ENCODE results near the gene PLCD1. TPM values are rescaled to one million over a fixed set of nuclear protein-coding genes. Genes with fewer than 3 reads are reported as not detected.

The PLCD1 gene
- total and polyA plus RNA-seq, 2 of the 13 experiments (the other 11 are each of a cell fraction or from before 2014, with no cell fraction given), result 10.1 to 12.4 TPM

GRCh38 chr3:37995652-37996641 lies 33.5 kb downstream of the PLCD1 start (continued):
- peak; percentile 62 for TF ChIP-seq NR2F2 (IDR thresholded peaks at IDR 0.05; ENCODE audit: borderline replicate concordance, low read depth)
- no peak for TF ChIP-seq ARHGAP35 (CRISPR knock-in tag; IDR thresholded peaks at IDR 0.05; ENCODE audit: borderline replicate concordance)
- TF ChIP-seq ZNF367 (CRISPR knock-in tag; IDR thresholded peaks at IDR 0.05; ENCODE audit: borderline replicate concordance), result no peak
- TF ChIP-seq, protein P1, sequence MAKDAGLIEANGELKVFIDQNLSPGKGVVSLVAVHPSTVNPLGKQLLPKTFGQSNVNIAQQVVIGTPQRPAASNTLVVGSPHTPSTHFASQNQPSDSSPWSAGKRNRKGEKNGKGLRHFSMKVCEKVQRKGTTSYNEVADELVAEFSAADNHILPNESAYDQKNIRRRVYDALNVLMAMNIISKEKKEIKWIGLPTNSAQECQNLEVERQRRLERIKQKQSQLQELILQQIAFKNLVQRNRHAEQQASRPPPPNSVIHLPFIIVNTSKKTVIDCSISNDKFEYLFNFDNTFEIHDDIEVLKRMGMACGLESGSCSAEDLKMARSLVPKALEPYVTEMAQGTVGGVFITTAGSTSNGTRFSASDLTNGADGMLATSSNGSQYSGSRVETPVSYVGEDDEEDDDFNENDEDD (CRISPR knock-in tag; IDR thresholded peaks at IDR 0.05; ENCODE audit: borderline replicate concordance), result peak; percentile 79; the same call in 1 of the 2 replicates
- TF ChIP-seq SNAI1 (CRISPR knock-in tag; IDR thresholded peaks at IDR 0.05; ENCODE audit: borderline replicate concordance), result no peak
- TF ChIP-seq RARA (CRISPR knock-in tag; IDR thresholded peaks at IDR 0.05), result peak; percentile 59; the same call in 1 of the 2 replicates
- no peak for TF ChIP-seq ZSCAN9 (CRISPR knock-in tag; IDR thresholded peaks at IDR 0.05; ENCODE audit: borderline replicate concordance)
- TF ChIP-seq ESRRA (CRISPR knock-in tag; IDR thresholded peaks at IDR 0.05; ENCODE audit: low read depth), result no peak
- no peak for TF ChIP-seq ZNF264 (CRISPR knock-in tag; IDR thresholded peaks at IDR 0.05)
- TF ChIP-seq ZBTB37 (CRISPR knock-in tag; IDR thresholded peaks at IDR 0.05), result no peak
- TF ChIP-seq, protein P2, sequence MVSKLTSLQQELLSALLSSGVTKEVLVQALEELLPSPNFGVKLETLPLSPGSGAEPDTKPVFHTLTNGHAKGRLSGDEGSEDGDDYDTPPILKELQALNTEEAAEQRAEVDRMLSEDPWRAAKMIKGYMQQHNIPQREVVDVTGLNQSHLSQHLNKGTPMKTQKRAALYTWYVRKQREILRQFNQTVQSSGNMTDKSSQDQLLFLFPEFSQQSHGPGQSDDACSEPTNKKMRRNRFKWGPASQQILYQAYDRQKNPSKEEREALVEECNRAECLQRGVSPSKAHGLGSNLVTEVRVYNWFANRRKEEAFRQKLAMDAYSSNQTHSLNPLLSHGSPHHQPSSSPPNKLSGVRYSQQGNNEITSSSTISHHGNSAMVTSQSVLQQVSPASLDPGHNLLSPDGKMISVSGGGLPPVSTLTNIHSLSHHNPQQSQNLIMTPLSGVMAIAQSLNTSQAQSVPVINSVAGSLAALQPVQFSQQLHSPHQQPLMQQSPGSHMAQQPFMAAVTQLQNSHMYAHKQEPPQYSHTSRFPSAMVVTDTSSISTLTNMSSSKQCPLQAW (CRISPR knock-in tag; IDR thresholded peaks at IDR 0.05), result no peak
- no peak for TF ChIP-seq ZNF18 (CRISPR knock-in tag; IDR thresholded peaks at IDR 0.05; ENCODE audit: insufficient replicate concordance)
- no peak for TF ChIP-seq ZNF431 (CRISPR knock-in tag; IDR thresholded peaks at IDR 0.05; ENCODE audit: borderline replicate concordance, low read depth)
- no peak for TF ChIP-seq FOXM1 (CRISPR knock-in tag; IDR thresholded peaks at IDR 0.05)
- no peak for TF ChIP-seq ZNF556 (CRISPR knock-in tag; IDR thresholded peaks at IDR 0.05; ENCODE audit: borderline replicate concordance)
- TF ChIP-seq MYC (CRISPR knock-in tag; IDR thresholded peaks at IDR 0.05; ENCODE audit: borderline replicate concordance), result peak; percentile 76
- no peak for TF ChIP-seq RAD21 (CRISPR knock-in tag; IDR thresholded peaks at IDR 0.05)
- TF ChIP-seq SKI (IDR thresholded peaks at IDR 0.05; ENCODE audit: partially characterized antibody), result no peak
- TF ChIP-seq, protein P3, sequence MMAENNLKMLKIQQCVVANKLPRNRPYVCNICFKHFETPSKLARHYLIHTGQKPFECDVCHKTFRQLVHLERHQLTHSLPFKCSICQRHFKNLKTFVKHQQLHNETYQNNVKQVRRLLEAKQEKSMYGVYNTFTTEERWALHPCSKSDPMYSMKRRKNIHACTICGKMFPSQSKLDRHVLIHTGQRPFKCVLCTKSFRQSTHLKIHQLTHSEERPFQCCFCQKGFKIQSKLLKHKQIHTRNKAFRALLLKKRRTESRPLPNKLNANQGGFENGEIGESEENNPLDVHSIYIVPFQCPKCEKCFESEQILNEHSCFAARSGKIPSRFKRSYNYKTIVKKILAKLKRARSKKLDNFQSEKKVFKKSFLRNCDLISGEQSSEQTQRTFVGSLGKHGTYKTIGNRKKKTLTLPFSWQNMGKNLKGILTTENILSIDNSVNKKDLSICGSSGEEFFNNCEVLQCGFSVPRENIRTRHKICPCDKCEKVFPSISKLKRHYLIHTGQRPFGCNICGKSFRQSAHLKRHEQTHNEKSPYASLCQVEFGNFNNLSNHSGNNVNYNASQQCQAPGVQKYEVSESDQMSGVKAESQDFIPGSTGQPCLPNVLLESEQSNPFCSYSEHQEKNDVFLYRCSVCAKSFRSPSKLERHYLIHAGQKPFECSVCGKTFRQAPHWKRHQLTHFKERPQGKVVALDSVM (CRISPR knock-in tag; IDR thresholded peaks at IDR 0.05), result 0 out of 2 replicates have a peak, but pooled peaks have one; percentile 47
- TF ChIP-seq BHLHE40 (IDR thresholded peaks at IDR 0.05; ENCODE audit: low read length), result peak; percentile 86

Data from HepG2 (cell line).